GM10266 (cell line): ENCODE results near the gene GPSM1.

Experiments
- DNase-seq: peaks from one replicate; pipeline ENCODE4 v3.0.0; 2012; ENCODE audit errors: extremely low spot score
- TF ChIP-seq, protein P1 (sequence below): IDR thresholded peaks from 2 replicates; pipeline ENCODE4 v1.5.1; 2012; ENCODE audit warnings: mild to moderate bottlenecking, low read depth; ENCODE audit not compliant: control insufficient read depth, insufficient read depth; ENCODE audit errors: missing control alignments

The GPSM1 gene

DNA sequence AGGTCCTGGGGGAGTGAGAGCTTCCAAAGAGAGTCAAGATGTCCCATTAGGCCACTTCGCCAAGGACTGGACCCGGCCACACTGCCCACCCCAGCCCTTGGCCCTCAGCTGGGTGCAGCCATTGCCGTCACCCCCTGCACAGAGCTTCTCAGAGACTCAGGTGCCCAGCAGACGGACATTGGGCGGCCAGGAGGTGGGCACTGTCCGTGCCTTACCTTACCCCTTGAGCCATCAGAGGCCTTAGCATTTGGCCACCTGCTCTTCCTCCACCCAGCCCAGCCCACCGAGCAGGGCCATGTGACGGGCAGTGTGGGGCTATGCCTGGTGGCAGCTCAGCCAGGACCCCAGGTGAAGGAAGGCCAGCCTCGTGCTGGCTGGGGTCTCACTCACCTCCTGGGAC, 39.5 kb downstream of the GPSM1 start:
- TF ChIP-seq, protein P1, sequence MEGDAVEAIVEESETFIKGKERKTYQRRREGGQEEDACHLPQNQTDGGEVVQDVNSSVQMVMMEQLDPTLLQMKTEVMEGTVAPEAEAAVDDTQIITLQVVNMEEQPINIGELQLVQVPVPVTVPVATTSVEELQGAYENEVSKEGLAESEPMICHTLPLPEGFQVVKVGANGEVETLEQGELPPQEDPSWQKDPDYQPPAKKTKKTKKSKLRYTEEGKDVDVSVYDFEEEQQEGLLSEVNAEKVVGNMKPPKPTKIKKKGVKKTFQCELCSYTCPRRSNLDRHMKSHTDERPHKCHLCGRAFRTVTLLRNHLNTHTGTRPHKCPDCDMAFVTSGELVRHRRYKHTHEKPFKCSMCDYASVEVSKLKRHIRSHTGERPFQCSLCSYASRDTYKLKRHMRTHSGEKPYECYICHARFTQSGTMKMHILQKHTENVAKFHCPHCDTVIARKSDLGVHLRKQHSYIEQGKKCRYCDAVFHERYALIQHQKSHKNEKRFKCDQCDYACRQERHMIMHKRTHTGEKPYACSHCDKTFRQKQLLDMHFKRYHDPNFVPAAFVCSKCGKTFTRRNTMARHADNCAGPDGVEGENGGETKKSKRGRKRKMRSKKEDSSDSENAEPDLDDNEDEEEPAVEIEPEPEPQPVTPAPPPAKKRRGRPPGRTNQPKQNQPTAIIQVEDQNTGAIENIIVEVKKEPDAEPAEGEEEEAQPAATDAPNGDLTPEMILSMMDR = no peak
- no peak for DNase-seq

DNA sequence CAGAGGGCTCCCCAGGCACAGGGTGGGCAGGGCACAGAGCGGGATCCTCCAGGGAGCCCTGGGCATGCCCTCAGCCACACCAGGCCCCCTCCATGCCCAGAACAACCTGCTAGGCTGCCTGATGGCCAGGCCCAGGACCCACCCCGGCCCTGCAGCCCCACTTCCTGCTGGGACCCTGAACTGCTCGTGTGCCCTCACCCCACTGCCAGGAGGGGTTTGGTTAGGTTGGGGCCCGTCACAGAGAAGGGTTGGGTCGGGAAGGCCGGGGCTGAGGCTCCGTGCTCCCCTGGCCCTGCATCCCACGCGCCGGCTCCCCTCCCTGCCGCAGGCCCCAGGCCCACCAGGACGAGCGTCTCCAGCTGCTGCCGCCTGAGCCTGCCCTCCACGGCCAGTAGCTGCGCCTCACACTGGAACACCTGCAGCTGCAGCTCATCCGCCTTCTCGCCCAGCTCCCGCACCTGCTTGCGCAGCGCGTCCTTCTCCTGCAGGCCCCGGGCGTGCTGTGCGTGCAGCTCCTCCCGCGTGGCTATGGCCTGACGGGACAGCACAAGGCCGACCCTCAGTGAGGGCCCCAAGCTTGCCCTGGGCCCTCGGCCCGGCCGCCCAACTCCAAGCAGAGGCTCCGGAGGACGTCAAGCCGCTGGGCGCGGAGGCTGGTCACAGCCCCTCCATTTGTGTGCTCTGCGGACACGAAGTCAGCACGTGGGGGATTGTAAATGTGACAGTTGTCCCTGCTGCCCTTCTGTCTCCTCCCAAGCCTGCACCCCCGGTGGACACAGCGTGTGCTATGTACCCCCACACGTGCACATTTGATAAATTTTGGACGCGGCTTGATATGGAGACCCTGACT, 40.2 kb downstream of the GPSM1 start:
- TF ChIP-seq, protein P1 = no peak
- DNase-seq = no peak

DNA sequence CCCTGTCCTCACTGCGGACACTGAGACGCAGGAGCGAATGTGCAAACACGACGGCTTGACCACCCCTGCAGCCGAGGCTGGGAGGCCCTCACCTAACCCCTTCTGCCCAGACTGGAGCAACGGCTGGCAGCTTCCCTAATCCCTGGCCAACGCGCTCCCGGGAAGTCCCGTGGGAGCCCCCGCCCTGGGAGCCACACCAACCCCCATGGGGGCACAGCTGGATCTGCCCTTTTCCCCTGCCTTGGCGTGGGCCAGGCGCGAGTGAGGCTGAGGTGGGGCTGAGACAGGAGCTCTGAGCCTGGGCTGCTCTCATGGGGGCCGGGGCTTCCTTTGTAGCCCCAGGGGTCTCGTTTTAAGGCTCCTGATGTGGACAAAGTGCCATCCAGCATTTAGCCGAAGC, 40.9 kb downstream of the GPSM1 start:
- TF ChIP-seq, protein P1 = no peak
- DNase-seq = no peak

DNA sequence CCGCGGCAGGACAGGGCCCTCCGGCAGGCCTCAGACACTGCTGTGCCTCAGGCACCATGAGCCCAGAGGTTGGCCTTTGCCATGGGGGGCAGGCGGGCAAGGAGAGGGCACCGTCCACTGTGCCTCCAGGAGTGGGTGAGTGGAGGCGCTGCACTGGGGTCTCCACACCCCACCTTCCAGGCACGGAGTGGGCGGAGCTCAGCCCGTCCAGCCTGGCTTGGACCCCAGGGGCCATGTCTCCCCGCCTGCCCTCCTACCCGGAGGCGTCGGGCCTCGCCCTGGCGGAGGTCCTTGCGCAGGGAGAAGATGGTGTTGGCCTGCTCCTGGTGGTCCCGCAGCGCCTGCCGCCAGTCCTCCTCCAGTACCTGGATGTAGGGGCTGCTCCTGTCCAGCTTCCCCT, 42.7 kb downstream of the GPSM1 start:
- TF ChIP-seq, protein P1 = no peak
- no peak for DNase-seq

DNA sequence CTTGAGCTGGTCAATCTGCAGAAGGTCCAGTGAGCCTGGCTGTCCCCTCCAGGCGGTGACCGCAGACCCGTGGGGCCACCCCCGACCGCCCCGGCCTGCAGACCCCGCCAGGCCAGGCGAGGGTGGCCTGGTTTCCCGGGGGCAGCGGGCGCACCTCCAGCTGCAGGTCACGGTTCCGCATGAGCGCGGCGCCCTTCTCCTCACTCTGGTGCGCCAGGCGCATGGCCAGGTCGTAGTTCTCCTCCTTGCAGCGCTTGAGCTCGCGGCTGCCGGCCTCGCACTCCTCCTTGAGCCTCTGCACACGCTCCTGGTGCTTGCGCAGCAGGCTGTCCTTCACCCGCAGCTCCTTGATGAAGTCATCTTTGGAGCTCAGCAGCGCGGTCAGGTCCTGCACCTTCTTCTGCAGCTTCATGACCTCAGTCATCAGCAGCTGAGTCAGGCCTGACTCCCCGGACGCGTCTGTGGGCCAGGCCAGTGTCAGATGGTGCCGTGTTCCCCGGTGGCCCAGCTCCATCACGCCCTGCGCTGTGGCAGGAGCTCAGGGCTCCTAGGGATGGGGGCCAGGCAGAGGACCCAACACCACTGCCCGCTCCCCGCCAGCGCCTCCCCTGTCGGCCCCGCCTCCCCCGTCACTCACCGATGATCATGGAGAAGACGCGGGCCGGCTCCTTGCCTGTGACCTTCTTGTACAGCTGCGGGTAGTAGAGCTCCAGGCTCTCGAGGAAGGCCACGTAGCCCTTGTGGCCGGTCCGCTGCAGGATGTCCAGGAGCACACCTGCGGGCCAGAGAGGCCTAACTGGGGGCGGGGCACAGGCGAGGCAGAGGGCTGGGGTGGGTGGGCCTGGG, 43.6 kb downstream of the GPSM1 start:
- TF ChIP-seq, protein P1 = no peak
- no peak for DNase-seq

DNA sequence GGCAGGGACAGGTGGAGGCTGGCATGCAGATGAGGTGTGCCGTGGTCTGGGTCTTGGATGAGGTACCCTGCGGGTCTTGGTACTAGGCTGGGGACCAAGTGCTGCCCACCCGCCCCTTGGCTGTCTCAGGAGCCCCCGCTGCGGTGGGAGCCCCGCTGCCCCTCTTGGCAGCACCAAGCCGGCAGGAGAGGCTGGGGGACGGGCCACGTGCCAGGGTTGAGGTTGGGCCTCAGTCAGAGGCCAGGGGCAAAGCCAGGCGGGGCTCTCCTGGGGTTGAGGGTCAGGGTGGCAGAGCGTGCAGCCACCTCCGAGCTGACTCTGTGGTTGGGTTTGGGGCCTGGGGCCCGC, 44.2 kb downstream of the GPSM1 start:
- TF ChIP-seq, protein P1 = no peak
- DNase-seq = no peak

DNA sequence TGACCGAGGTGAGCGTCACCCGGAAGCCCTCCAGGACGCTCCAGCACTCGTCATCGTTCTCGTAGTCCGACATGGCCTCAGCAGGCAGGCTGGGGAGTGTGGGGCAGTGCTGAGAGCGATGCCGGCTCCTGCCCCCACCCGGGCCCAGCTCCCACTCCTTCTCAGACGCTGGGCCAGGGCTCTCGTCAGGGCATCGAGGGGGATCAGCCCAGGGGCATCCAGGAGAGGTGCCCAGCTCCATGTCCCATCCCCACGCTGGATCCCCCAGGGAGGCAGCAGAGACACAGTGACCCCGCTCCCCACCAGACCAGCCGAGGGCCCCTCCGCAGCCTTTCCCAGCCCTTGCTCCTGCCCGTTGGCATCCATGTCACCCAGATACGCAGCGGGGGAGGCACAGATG, 44.7 kb downstream of the GPSM1 start:
- TF ChIP-seq, protein P1 = no peak
- DNase-seq = no peak
